Esophagus squamous epithelium (tissue), 4 donors: Measurements from ENCODE around the gene CXXC5.
"Not testable (repeated sequence)": the region's sequence is repeated elsewhere in the genome, so short reads cannot be mapped to it uniquely, and the experiment has no call there.

ENCODE experiments used
- POLR2A ChIP-seq, 4 donors: fragments of 450-650 bp; IDR thresholded peaks; one replicate each; pipeline ENCODE4 v1.6.1; 2017; ENCODE audit warnings: antibody characterized with exemption in 4 of 4, mild to moderate bottlenecking in 4 of 4, moderate library complexity in 3 of 4
- TF ChIP-seq, protein P1 (sequence below), 6 experiments: fragments of 450-650 bp in 4 of 6; fragments of 200-600 bp in 2 of 6; sonication (generic) in 2 of 6; IDR thresholded peaks; one replicate each; pipeline ENCODE4 v1.5.1; 2016 to 2019; ENCODE audit warnings: antibody characterized with exemption in 6 of 6, mild to moderate bottlenecking in 4 of 6, moderate library complexity in 4 of 6

DNA sequence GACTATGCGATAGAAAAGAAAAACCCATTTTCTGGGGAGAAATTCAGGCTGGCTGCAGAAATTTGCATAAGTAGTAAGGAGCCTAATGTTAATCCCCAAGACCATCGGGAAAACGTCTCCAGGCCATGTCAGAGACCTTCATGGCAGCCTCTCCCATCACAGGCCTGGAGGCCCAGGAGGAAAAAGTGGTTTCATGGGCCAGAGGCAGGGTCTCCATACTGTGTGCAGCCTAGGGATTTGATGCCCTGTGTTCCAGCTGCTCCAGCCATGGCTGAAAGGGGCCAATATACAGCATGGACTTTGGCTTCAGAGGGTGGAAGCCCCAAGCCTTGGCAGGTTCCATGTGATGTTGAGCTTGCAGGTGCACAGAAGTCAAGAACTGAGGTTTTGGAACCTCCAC lies 71.8 kb downstream of the CXXC5 start:
- TF ChIP-seq, protein P1, sequence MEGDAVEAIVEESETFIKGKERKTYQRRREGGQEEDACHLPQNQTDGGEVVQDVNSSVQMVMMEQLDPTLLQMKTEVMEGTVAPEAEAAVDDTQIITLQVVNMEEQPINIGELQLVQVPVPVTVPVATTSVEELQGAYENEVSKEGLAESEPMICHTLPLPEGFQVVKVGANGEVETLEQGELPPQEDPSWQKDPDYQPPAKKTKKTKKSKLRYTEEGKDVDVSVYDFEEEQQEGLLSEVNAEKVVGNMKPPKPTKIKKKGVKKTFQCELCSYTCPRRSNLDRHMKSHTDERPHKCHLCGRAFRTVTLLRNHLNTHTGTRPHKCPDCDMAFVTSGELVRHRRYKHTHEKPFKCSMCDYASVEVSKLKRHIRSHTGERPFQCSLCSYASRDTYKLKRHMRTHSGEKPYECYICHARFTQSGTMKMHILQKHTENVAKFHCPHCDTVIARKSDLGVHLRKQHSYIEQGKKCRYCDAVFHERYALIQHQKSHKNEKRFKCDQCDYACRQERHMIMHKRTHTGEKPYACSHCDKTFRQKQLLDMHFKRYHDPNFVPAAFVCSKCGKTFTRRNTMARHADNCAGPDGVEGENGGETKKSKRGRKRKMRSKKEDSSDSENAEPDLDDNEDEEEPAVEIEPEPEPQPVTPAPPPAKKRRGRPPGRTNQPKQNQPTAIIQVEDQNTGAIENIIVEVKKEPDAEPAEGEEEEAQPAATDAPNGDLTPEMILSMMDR (IDR thresholded peaks at IDR 0.05) = not testable (repeated sequence)
- not testable (repeated sequence) for TF ChIP-seq POLR2A (IDR thresholded peaks at IDR 0.05)
